ENCODE data around the gene ATF6B. TPM values are rescaled to one million over a fixed set of nuclear protein-coding genes. Genes with fewer than 3 reads are reported as not detected.
"Not testable (repeated sequence)": the region's sequence is repeated elsewhere in the genome, so short reads cannot be mapped to it uniquely, and the experiment has no call there.

Gene ATF6B
- total RNA-seq, 2 experiments from 2014 or later: 72.2 to 75.6 TPM

- no peaks in the 10 kb centered on the region for H3K36me3 ChIP-seq (ENCODE audit: insufficient read depth, low read length)
- ChIA-PET CTCF (interaction anchor here (0.7 to 1.7 kb wide), 3 partner anchors 60 to 98 kb away, joined by 3 to 4 read pairs (median 3); no protein-coding TSS in a partner anchor), POLR2A (interaction anchor here (0.6 to 1.1 kb wide), 2 partner anchors 18 to 20 kb away, joined by 3 read pairs; partner anchors contain the start of genes ATF6B and FKBPL)
- H3K9me3 ChIP-seq (ENCODE audit: control insufficient read depth in 1 of 2, insufficient read depth in 1 of 2, low read length in 2 of 2): peaks cover 0 to 11% of the 10 kb centered on the region in 2 experiments
- H3K4me3 ChIP-seq (ENCODE audit: low read length): no peak overlapping the region
- H3K4me1 Mint-ChIP-seq (ENCODE audit: low read depth): peaks cover 41% of the 10 kb centered on the region
- no peak overlapping the region for H3K4me3 Mint-ChIP-seq
- H3K27me3 ChIP-seq (ENCODE audit: control insufficient read depth in 1 of 2, insufficient read depth in 2 of 2, low read length in 2 of 2): peaks cover 11 to 26% of the 10 kb centered on the region in 2 experiments
- H3K27me3 Mint-ChIP-seq: peaks cover 29% of the 10 kb centered on the region
- no peak for ATAC-seq (ENCODE audit: poor library complexity)
- H3K4me1 ChIP-seq (ENCODE audit: insufficient read depth, low read length): peaks cover 37% of the 10 kb centered on the region
- H3K9me3 Mint-ChIP-seq: no peaks in the 10 kb centered on the region
- no peak overlapping the region for H3K27ac ChIP-seq (ENCODE audit: low read depth in 1 of 2, low read length in 2 of 2)
- peak overlapping the region; percentile 86 for H3K27ac Mint-ChIP-seq
- H3K36me3 Mint-ChIP-seq (ENCODE audit: low read depth): peaks cover 4% of the 10 kb centered on the region
- DNase-seq: peak in 2 of 14 experiments; percentile 32 to 44
- TF ChIP-seq, protein P1, sequence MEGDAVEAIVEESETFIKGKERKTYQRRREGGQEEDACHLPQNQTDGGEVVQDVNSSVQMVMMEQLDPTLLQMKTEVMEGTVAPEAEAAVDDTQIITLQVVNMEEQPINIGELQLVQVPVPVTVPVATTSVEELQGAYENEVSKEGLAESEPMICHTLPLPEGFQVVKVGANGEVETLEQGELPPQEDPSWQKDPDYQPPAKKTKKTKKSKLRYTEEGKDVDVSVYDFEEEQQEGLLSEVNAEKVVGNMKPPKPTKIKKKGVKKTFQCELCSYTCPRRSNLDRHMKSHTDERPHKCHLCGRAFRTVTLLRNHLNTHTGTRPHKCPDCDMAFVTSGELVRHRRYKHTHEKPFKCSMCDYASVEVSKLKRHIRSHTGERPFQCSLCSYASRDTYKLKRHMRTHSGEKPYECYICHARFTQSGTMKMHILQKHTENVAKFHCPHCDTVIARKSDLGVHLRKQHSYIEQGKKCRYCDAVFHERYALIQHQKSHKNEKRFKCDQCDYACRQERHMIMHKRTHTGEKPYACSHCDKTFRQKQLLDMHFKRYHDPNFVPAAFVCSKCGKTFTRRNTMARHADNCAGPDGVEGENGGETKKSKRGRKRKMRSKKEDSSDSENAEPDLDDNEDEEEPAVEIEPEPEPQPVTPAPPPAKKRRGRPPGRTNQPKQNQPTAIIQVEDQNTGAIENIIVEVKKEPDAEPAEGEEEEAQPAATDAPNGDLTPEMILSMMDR (IDR thresholded peaks at IDR 0.05): no peak
- intact Hi-C loops (cut with DNase I, micrococcal nuclease): loop anchor here in 1 of 2 experiments (5.0 kb wide), 1 partner anchor 45 kb away; the partner anchor contains the start of genes GPSM3 and PBX2
These were observed 19.5 kb upstream of the ATF6B start for GRCh38 chr6:32147401-32148132.

- H3K4me1 ChIP-seq (ENCODE audit: insufficient read depth, low read length): peaks cover 29% of the 10 kb centered on the region
- H3K27me3 ChIP-seq (ENCODE audit: control insufficient read depth in 1 of 2, insufficient read depth in 2 of 2, low read length in 2 of 2): peaks cover 11 to 26% of the 10 kb centered on the region in 2 experiments
- ChIA-PET POLR2A (interaction anchor here (0.9 kb wide), 1 partner anchor 26 kb away, joined by 4 read pairs; no protein-coding TSS in a partner anchor), CTCF (no interaction called here)
- DNase-seq (no peak), ATAC-seq (ENCODE audit: poor library complexity) (no peak)
- H3K4me3 ChIP-seq (ENCODE audit: low read length): no peak overlapping the region
- intact Hi-C loops (cut with DNase I, micrococcal nuclease): loop anchor here in 1 of 2 experiments (5.0 kb wide), 1 partner anchor 46 kb away; the partner anchor contains the start of genes GPSM3 and PBX2
- no peak overlapping the region for H3K27ac Mint-ChIP-seq
- peaks cover 0 to 11% of the 10 kb centered on the region in 2 experiments for H3K9me3 ChIP-seq (ENCODE audit: control insufficient read depth in 1 of 2, insufficient read depth in 1 of 2, low read length in 2 of 2)
- no peak overlapping the region for H3K4me3 Mint-ChIP-seq
- TF ChIP-seq, protein P1 (IDR thresholded peaks at IDR 0.05): no peak
- H3K4me1 Mint-ChIP-seq (ENCODE audit: low read depth): peaks cover 32% of the 10 kb centered on the region
- H3K36me3 ChIP-seq (ENCODE audit: insufficient read depth, low read length): no peaks in the 10 kb centered on the region
- no peak overlapping the region for H3K27ac ChIP-seq (ENCODE audit: low read depth in 1 of 2, low read length in 2 of 2)
- H3K9me3 Mint-ChIP-seq: no peaks in the 10 kb centered on the region
- H3K27me3 Mint-ChIP-seq: peaks cover 29% of the 10 kb centered on the region
- H3K36me3 Mint-ChIP-seq (ENCODE audit: low read depth): peaks cover 4% of the 10 kb centered on the region
These were observed 18.6 kb upstream of the ATF6B start for GRCh38 chr6:32146687-32147086.

DNA sequence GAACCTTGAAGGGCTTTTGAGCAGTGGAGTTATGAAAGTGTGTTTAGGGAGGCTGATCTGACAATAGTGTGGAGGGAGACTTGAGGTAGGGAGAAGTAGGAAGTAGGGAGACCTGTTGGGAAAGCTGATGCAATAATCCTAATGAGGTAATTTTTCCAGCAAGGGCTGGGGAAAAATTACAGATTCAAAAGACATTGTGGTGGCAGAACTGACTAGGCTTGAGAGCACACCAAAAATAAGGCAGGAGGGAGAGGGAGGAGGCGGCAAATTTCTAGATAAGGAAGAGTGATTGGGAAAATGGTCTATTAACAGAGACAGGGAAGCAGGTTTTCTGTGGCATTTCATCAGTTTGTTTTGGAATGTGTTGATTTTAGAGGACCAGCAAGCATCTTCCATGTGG lies 18.2 kb upstream of the ATF6B start:
- Mint-ChIP-seq H3K27me3 (peaks cover 28% of the 10 kb centered on the region), H3K4me1 (ENCODE audit: low read depth) (peaks cover 28% of the 10 kb centered on the region), H3K4me3 (no peak overlapping the region), H3K36me3 (ENCODE audit: low read depth) (peaks cover 4% of the 10 kb centered on the region), H3K27ac (no peak overlapping the region), H3K9me3 (no peaks in the 10 kb centered on the region)
- H3K36me3 ChIP-seq (ENCODE audit: insufficient read depth, low read length): no peaks in the 10 kb centered on the region
- CTCF ChIA-PET: no interaction called here
- peaks cover 0 to 11% of the 10 kb centered on the region in 2 experiments for H3K9me3 ChIP-seq (ENCODE audit: control insufficient read depth in 1 of 2, insufficient read depth in 1 of 2, low read length in 2 of 2)
- POLR2A ChIA-PET: interaction anchor here (0.9 kb wide), 1 partner anchor 26 kb away, joined by 4 read pairs; no protein-coding TSS in a partner anchor
- H3K27ac ChIP-seq (ENCODE audit: low read depth in 1 of 2, low read length in 2 of 2): no peak overlapping the region
- peaks cover 11 to 26% of the 10 kb centered on the region in 2 experiments for H3K27me3 ChIP-seq (ENCODE audit: control insufficient read depth in 1 of 2, insufficient read depth in 2 of 2, low read length in 2 of 2)
- DNase-seq: no peak
- ATAC-seq (ENCODE audit: poor library complexity): no peak
- no peak overlapping the region for H3K4me3 ChIP-seq (ENCODE audit: low read length)
- H3K4me1 ChIP-seq (ENCODE audit: insufficient read depth, low read length): peaks cover 27% of the 10 kb centered on the region
- intact Hi-C loops (cut with DNase I, micrococcal nuclease): loop anchor here in 1 of 2 experiments (5.0 kb wide), 1 partner anchor 46 kb away; the partner anchor contains the start of genes GPSM3 and PBX2
- TF ChIP-seq, protein P1 (IDR thresholded peaks at IDR 0.05): no peak

DNA sequence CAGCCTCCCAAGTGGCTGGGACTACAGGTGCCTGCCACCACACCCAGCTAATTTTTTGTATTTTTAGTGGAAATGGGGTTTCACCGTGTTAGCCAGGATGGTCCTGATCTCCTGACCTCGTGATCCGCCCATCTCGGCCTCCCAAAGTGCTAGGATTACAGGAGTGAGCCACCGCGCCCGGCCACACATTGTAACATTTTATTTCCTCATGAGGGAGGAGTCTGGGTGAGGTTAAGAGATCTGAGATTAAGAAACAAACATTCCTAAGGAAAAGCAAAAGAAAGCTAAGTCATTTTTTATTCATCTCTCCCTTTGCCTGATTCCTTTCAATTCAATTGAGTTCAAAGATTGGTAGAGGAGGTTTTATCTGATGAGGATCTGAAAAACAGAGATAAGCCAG lies 16.2 kb upstream of the ATF6B start:
- DNase-seq; H3K36me3 Mint-ChIP-seq (ENCODE audit: low read depth); H3K27ac ChIP-seq (ENCODE audit: low read depth in 1 of 2, low read length in 2 of 2); H3K27ac Mint-ChIP-seq; ATAC-seq (ENCODE audit: poor library complexity); H3K36me3 ChIP-seq (ENCODE audit: insufficient read depth, low read length); H3K4me3 Mint-ChIP-seq; H3K4me3 ChIP-seq (ENCODE audit: low read length); CTCF ChIA-PET; POLR2A ChIA-PET; intact Hi-C loops (cut with DNase I, micrococcal nuclease); H3K9me3 Mint-ChIP-seq: not testable (repeated sequence)
- Mint-ChIP-seq H3K27me3 (peaks cover 14% of the 10 kb centered on the region), H3K4me1 (ENCODE audit: low read depth) (peaks cover 14% of the 10 kb centered on the region)
- H3K9me3 ChIP-seq (ENCODE audit: control insufficient read depth in 1 of 2, insufficient read depth in 1 of 2, low read length in 2 of 2): peaks cover 0 to 11% of the 10 kb centered on the region in 2 experiments
- H3K27me3 ChIP-seq (ENCODE audit: control insufficient read depth in 1 of 2, insufficient read depth in 2 of 2, low read length in 2 of 2): peaks cover 11 to 16% of the 10 kb centered on the region in 2 experiments
- peaks cover 16% of the 10 kb centered on the region for H3K4me1 ChIP-seq (ENCODE audit: insufficient read depth, low read length)

All from CD4-positive, alpha-beta T cell (primary cell).